NK-92 (cell line): ENCODE data around the gene TAS2R60.
"Not testable (repeated sequence)": the region's sequence is repeated elsewhere in the genome, so short reads cannot be mapped to it uniquely, and the experiment has no call there.

ENCODE experiments used
- DNase-seq: peaks from one replicate; lab custom pipeline; 2025; ENCODE audit not compliant: unreplicated experiment; lab: John Stamatoyannopoulos, UW

TAS2R60 gene, protein sequence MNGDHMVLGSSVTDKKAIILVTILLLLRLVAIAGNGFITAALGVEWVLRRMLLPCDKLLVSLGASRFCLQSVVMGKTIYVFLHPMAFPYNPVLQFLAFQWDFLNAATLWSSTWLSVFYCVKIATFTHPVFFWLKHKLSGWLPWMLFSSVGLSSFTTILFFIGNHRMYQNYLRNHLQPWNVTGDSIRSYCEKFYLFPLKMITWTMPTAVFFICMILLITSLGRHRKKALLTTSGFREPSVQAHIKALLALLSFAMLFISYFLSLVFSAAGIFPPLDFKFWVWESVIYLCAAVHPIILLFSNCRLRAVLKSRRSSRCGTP

DNA sequence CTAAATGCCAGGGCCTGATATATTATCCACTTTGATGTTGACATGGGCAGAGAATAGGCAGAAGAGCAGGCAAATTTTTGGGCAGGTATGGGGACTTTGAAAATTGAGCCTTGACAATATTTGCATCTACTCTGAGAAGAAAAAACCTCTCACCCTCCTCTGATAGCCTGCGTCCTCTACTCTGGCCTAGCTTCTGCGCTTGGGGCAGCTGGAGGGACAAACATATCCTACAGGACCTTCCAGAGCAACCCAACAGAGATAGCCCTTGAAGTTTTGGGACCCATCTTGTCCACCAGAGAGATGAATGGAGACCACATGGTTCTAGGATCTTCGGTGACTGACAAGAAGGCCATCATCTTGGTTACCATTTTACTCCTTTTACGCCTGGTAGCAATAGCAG lies at the start of gene TAS2R60:
Gene TAS2R60 (plus strand): TSS at position 301 of the 400 bp plus-strand sequence. CDS start 0 bp downstream, at position 301.
- no peak for DNase-seq

DNA sequence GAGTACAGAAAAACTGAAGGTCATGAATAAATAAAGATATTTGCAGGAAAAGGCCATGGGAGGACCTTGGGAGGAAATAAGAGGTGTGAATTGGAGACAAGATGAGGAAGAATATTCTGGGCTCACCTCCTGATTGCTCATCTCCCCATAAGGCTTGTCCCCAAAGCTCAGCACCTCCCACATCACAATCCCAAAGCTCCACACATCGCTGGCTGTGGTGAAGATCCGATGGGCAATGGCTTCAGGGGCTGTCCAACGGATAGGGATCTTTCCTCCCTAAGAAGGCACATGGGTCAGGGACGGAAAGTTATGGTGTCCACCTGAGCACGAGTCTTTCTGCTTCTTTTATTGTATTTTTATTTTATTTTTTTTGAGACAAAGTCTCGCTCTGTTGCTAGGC lies 49.2 kb upstream of the TAS2R60 start:
- DNase-seq: no peak

DNA sequence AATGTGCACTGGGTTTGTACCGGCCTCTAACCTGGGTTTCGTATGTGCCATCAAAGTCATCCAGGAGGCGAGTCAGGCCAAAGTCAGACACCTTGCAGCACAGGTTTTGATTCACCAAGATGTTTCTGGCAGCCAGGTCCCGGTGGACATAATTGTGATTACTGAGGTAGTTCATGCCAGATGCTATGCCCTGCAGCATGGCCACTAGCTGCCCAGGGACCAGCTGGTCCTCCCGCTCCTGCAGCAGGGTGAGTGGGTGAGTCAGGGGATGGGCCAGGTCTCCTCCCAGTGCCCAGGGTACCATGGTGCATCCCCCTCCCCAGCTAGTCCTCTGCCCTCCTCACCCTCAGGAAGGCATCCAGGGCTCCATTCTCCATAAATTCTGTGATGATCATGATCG lies 48.5 kb upstream of the TAS2R60 start:
- no peak for DNase-seq

DNA sequence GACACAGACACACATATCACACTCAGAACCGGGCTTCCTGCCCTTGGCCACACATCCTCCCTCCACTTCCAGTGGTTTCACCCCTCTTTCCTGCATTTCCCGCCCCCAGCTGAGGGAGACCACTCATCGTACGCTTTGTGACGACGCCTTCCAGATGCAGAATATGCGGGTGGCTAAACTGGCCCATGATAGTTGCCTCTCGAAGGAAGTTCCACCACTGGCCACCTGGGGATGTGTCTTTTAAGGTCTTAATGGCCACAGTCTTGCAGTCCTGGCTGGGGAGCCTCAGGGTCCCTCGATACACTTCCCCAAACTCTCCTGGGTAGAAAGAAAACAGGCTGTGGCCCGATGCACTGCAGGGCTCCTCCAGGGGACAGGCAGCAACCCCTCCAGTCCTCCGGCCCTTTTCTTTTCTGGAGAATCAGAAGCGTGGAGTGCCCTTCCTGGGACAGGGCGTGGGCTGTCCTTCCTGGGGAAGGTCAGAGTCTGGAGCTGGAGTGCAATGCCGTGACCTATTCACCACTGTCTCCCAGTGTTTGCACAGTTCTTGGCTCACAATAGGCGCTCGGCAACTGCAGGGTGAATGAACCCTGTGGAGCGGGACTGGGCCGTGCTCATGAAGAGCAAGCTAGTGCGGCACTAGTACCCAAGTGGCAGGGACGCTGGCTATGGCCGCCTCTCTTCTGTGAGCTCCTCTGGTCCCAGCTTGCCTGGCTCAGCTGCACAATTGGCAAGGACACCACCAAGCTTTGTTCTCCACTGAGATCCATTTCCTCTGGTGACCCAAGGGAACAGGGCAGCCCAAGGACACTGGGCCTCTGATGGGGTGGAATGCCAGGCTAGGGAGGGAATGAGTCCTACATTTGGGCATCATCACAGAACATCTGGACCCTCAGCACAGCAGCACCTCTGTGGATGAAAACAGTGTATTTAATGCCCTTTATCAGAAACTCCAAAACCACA lies 47.8 kb upstream of the TAS2R60 start:
- DNase-seq: no peak

DNA sequence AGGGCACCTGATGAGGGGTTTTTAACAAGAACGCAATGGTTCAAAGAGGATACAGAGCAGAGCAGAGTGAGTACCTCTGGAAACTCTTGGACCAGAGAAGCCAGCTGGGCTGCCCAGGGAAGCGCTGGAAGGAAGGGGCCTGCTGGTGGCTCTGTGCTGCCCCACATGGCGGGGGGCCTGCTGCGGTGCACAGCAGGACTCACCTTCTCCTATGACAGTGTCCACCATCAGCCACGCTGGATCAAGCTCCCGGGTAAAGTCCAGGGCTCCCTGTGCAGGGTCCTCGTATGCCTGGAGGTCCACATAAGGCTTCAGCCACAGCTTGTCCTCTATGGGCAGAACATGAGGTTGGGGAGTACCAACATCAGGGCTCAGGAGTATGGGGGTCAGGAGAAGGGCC lies 47.1 kb upstream of the TAS2R60 start:
- no peak for DNase-seq

DNA sequence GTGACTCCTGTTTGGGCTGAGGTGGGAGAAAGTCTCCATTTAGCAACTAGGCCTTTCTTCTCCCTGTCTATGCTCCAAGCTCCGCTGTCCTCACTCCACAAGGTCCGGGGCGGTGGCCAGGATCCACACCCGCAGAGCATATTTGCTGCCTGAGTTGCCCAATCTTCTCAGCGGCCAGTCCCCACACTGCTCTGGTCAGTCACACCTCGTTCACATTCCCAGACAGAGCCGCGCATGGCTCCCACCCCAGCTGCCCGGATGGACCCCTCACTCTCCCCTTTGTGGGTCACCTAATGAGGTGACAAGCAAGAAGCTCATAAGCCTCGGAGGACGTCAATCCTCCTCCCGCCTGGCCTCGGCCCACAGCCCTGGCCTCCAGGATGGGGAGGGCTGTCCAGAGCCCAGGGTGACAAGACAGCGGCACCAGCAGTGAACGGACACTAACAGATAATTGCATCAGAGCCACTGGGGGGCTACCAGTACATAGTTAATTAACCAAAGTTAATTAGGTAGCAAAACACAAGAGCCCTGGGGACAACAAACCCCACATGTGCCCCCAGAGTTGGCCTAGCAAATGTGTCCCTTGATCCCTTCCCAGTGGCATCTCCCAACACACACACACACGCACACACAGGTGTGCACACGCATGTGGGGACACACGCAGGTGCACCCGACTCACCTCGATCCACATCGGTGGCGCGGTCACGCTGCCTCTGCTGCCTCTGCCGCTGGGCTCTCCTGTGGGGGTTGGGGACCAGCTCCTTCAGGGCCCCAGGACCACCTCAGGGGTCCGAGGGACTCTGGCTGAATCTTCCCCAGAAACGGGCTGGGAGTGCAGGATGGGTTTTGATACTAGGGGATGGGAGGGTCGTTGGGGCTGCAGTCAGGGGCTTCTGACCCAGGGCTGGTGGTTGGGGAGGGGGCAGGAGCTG lies 46.4 kb upstream of the TAS2R60 start:
- DNase-seq: no peak

DNA sequence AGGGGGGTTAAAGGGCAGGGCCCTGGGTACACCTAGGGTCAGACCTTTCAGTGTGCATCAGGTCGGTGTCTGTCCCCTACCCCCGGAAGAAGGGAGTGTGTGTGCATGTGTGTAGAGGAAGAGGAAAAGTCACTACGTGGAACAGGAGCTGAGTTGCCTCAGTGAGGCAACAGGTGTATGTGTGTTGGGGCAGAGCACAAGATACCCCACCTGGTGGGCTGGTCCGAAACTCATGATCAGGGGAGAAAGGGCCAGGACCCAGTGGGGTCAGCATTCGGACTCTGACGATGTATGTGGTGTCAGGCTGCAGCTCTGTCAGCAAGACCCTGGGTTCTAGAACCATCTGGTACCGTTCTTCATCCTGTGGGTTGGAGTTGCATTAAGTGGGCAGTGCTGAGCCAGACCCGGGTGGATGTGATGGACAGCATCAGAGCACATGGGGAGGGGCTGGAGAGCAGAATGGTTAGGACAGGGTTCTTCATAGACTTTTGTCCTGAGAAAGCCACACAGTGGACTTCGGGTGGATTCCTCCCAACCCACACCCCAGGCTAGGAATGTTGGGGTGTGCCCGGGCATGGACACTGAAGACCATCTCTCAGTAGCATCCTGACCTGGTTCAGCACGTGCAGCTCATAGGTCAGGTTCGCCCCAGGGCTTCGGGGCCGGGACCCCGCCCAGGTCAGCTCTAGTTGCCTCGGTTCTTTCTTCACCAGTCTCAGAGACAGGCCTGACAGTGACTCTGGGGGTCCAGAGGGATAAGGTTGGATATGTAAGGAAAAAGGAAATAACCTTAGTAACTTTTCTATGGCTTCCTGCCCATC lies 45.3 kb upstream of the TAS2R60 start:
- no peak for DNase-seq

DNA sequence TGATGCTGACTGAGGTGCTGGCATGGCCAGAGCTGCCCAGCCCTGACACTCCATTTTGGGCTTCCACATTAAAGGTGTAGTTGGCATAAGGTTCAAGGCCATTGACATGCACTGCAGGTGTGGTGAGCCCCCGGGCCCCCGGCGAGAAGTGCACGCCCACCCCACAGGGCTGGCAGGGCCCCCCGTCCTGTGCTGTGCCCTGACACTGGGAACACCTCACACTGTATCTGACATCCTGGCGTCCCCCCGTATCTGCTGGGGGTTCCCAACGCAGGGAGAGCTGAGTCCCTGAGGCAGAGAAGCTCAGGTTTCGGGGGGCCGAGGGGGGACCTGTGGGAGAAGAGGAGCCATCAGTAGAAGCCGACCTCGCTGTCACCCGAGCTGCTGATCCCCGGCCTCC lies 44.6 kb upstream of the TAS2R60 start:
- DNase-seq: no peak

DNA sequence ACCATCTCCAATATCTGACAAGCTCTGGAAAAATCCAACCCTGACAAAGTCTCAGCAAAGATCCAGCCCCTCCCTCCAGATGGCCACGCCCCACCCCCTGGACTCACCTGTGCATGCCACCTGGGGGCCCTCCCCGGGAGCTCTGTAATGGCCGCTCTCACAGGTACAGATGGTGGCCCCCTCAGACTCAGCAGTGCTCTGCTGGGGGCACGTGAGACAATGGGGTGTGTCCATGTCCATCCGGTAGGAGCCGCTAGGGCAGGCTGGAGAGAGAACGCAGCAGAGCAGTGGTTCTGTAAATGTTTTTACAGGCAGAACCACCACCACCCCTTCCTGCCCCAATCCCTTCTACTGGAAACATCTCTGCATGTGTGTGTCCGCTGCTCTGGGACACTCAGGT lies 44.1 kb upstream of the TAS2R60 start:
- DNase-seq: no peak

DNA sequence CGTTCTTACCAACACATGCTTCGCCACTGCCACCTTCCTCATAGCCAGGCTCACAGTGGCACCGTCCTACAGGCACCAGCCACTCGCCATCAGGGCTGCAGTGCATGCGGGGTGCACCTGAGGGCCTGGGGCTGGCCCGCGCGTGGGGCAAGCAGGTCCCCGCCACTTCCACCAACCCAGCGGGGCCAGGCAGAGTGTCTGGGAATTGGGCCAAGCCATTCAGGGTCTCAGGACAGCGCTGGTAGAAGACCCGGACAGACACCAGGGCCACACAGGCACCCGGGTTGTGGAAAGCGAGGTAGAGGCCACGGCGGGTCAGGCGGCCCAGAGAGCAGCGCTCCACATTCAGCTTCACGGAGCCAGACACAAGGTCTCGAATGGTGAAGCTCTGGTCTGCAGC lies 43.6 kb upstream of the TAS2R60 start:
- no peak for DNase-seq

DNA sequence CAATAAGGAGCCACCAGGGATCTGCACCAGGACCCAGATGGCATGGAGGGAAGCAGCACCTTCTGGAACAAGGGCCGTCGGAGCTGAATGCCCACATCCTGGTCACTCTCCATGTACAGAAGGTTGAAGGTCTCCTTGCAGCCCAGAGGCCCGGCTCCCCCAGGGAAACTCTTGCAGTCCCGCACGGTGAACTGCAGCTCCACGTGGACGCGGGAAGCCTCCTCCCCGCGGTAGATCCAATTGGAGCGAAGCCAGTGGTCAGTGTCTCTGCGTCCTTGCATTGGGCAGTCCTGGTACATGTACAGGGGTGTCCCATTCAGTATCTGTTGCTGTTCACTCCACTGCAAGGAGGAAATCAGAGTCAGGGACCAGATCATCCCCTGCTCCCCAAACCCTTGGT lies 42.0 kb upstream of the TAS2R60 start:
- DNase-seq: no peak

DNA sequence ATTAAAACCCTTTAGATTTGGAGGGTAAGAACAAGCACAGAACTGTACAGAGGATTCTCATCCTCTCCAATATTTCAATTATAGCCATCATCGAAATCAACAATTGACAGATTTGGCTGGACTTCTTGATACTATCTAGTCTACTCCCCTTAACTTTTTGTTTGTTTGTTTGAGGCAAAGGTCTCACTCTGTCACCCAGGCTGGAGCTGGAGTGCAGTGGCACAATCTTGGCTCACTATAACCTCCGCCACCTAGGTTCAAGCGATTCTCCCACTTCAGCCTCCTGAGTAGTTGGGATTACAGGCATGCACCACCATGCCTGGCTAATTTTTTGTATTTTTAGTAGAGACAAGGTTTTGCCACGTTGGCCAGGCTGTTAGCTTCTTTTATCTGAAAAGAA lies 41.0 kb upstream of the TAS2R60 start:
- not testable (repeated sequence) for DNase-seq

DNA sequence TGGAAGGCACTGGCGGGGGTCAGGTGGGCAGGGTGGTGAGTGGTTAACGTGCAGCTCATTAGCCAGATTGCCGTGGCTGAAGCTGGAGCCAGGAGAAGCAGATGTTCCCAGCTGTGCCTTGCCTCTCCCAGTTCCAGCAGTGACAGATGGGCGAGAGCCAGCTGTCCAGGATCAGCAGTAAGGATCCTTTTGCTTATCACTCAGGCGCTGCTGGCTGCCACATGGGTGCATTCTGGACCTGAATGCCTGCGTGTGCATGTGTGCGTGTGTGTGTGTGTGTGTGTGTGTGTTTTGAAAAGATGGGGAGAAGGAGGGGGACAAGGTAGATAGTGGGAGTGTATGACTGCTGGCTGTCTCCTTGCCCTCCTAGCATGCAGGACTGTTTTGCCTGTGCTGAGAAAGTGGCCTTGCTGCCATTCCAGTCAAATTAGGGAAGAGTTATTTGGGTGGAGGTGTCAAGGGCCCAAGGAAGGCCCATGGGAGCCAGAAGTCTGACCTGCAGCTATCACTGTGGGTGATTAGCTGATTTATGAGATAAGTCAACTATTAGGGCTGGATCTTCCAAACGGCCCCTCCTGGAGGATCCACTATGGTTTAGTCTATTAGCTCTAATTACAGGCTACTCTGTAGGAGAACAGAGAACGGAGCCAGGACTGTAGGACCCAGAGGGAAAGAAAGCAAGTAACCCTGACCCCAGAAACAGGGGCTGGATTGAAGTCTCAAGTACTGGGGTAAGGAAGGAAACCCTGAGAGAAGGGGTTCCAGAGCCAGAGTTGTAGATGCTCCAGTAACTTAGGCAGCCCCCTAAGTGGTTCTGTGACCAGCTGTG lies 37.9 kb upstream of the TAS2R60 start:
- no peak for DNase-seq

DNA sequence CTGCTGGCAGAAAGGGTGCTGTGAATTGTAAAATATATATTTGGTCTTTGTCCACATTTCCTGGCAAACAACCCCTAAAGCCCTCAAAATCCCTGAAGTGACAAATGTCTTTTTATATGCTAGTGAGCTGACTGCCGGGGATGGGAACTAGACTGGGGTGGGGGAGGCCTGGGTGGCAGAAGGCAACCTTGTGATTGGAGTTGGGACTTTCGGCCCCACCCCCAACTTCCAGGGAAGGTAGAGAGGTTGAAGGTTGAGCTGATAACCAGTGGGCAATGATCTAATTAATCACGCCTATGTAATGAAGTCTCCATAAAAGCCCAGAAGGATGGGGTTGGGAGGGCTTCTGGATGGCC lies 37.3 kb upstream of the TAS2R60 start:
- no peak for DNase-seq

DNA sequence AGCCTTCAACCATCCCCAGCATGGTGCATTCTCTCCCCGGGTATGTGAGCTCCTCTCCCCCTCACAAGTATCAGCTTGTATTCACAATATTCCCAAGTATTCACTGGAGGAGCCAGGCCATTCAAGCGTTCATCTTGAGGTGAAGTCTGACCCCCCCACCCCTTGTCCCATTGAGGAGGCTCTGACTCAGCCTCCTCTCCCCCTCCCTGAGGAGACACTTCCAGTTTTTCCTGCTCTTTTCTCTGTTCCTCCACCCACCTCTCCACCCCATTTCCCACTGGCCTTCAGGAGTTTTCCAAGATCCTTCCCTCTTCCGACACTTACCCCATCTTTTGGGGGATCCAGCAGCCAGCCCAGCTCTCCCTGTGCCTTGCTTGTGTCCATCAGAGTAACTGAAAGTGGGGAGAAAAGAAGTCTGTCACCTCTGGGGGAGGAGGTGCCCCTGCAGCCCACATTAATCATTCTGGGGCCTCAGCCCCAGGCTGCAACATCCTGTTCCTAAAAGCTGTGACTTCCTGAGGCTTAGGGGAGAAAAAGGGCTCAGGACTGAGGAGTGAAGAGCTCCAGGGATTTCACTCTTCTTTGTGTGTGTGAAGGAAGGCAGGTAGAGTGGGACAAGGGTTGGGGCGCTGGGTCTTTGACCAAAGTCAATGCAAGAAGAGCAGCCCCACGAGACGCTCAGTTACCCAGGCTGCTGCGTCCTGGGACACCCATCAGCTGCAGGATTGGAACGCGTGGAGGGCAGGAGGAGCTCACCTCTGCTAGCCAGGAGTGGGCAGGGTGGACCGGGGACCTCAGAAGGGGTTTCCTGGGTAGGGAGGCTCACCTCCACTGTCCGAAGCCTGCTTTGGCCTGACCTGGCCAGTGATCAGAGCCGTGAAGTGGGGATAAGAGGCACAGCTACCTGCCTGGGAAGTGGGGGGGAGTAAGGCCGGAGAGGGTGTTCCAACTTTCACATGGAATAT lies 35.7 kb upstream of the TAS2R60 start:
- DNase-seq: peak; percentile 35

DNA sequence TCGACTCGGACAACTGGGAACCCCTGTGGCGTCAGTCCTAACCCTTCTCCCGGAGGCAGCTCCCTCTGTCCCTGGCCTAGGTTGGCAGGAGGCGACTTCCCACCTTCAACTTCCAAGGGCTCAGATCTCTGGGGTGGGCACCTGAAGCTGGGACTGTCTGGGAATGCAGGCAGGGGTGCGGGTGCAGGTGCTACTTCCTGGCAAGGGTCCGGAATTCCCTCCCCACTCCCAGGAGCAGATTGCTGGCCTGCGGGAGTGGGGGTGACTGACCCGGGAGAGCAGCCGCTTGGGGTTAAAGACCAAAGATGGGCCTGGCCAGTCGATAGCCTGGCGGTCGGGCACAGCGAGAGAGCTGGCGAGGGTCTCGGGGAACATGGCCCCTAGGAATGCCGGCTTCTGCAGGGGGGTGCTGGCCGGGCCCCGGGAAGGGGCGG lies 35.0 kb upstream of the TAS2R60 start:
- DNase-seq: no peak

DNA sequence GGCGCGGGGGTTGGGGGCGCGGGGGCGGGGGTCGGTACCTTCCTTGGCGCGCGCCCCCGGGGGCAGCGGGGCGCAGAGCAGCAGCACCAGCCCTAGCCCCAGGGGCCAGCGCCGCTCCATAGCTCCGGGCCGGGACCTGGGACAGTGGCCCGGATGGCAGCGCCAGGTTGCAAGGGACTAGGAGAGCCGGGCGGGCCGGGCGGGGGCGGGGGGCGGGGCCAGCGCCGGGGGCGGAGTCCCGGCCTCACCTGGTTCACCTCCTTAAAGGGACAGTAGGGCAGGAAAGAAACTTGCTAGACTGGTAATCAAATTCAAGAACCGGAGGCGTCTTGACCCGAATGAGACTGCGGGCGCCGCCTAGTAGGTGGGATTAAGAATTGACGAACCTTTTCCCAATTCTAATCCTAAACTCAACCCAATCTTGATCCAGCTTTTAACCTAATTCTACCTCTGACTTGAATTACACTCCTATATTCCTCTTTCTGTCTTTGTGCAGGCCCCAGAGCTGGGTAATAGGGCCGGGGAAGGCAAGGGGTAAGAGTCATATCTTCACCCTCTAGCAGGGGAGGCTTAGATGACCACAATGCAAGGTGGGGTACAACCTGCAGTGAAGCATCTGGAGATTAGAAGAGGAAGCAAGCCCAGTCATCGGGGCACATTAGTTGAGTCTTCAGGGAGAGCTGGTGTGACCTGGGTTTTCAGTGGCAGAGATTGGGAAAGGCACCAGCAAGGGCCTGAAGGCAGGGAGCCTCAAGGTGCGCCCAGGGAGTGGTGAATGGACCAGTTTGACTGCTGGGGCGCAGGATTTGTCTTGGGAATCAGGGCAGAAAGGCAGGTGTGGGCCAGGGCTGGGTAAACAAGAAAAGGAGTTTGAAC lies 34.3 kb upstream of the TAS2R60 start, which contains the start of gene EPHA1:
Gene EPHA1 (minus strand): TSS at position 171 of the 876 bp plus-strand sequence. CDS start 51 bp downstream, at position 120.
- DNase-seq: no peak
